ENCODE data around the gene SLAMF1. TPM values are rescaled to one million over a fixed set of nuclear protein-coding genes. Genes with fewer than 3 reads are reported as not detected.

The SLAMF1 gene
- total and polyA plus RNA-seq, 2 experiments from 2014 or later, result not detected

- no peak overlapping the region for H3K4me3 Mint-ChIP-seq
- no peaks in the 10 kb centered on the region for H3K36me3 Mint-ChIP-seq (ENCODE audit: low read depth)
- H3K4me1 ChIP-seq (ENCODE audit: insufficient read depth), result no peaks in the 10 kb centered on the region
- no peaks in the 10 kb centered on the region; the same call in 2 of the 3 replicates for H3K9me3 Mint-ChIP-seq
- peaks cover 11% of the 10 kb centered on the region; the same call in 2 of the 3 replicates for H3K4me1 Mint-ChIP-seq
- DNase-seq (ENCODE audit: low spot score) (no peak), ATAC-seq (no peak)
- no peaks in the 10 kb centered on the region for H3K27me3 Mint-ChIP-seq (ENCODE audit: insufficient read depth, low read depth, poor library complexity)
- H3K27ac ChIP-seq (ENCODE audit: low read depth), result no peak overlapping the region
- no peak for TF ChIP-seq EZH2 (IDR thresholded peaks at IDR 0.05; ENCODE audit: low read depth, unreplicated experiment)
- no peak for TF ChIP-seq STAT1 (IDR thresholded peaks at IDR 0.05; ENCODE audit: unreplicated experiment)
- no peak for TF ChIP-seq ZNF462 (CRISPR knock-in tag; IDR thresholded peaks at IDR 0.05)
- no peak for TF ChIP-seq ZNF114 (CRISPR knock-in tag; IDR thresholded peaks at IDR 0.05)
- TF ChIP-seq, protein P1, sequence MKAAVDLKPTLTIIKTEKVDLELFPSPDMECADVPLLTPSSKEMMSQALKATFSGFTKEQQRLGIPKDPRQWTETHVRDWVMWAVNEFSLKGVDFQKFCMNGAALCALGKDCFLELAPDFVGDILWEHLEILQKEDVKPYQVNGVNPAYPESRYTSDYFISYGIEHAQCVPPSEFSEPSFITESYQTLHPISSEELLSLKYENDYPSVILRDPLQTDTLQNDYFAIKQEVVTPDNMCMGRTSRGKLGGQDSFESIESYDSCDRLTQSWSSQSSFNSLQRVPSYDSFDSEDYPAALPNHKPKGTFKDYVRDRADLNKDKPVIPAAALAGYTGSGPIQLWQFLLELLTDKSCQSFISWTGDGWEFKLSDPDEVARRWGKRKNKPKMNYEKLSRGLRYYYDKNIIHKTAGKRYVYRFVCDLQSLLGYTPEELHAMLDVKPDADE (IDR thresholded peaks at IDR 0.05), result no peak
- TF ChIP-seq JUNB (IDR thresholded peaks at IDR 0.05; ENCODE audit: unreplicated experiment), result no peak
- TF ChIP-seq NANOG (IDR thresholded peaks at IDR 0.05; ENCODE audit: borderline replicate concordance), result no peak
- TF ChIP-seq CREB1 (CRISPR knock-in tag; IDR thresholded peaks at IDR 0.05; ENCODE audit: low read depth), result no peak
- TF ChIP-seq EZH2phosphoT487 (IDR thresholded peaks at IDR 0.05; ENCODE audit: unreplicated experiment), result no peak
- no peak for TF ChIP-seq REST (IDR thresholded peaks at IDR 0.05; ENCODE audit: unreplicated experiment)
- no peak for TF ChIP-seq POLR2AphosphoS5 (IDR thresholded peaks at IDR 0.05; ENCODE audit: low read depth)
- TF ChIP-seq, protein P2, sequence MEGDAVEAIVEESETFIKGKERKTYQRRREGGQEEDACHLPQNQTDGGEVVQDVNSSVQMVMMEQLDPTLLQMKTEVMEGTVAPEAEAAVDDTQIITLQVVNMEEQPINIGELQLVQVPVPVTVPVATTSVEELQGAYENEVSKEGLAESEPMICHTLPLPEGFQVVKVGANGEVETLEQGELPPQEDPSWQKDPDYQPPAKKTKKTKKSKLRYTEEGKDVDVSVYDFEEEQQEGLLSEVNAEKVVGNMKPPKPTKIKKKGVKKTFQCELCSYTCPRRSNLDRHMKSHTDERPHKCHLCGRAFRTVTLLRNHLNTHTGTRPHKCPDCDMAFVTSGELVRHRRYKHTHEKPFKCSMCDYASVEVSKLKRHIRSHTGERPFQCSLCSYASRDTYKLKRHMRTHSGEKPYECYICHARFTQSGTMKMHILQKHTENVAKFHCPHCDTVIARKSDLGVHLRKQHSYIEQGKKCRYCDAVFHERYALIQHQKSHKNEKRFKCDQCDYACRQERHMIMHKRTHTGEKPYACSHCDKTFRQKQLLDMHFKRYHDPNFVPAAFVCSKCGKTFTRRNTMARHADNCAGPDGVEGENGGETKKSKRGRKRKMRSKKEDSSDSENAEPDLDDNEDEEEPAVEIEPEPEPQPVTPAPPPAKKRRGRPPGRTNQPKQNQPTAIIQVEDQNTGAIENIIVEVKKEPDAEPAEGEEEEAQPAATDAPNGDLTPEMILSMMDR (conservative IDR thresholded peaks at IDR 0.05; ENCODE audit: low read depth in 2 of 2), result no peak
- no peak for TF ChIP-seq ZNF331 (CRISPR knock-in tag; IDR thresholded peaks at IDR 0.05; ENCODE audit: low read depth)
- no peak overlapping the region for H3K4me2 ChIP-seq
- H3K9me2 ChIP-seq (ENCODE audit: insufficient read depth), result peaks cover 2% of the 10 kb centered on the region; the same call in 1 of the 2 replicates
- H3K4me3 ChIP-seq, result no peak overlapping the region
- no peaks in the 10 kb centered on the region for H3K79me2 ChIP-seq (replicated peaks; ENCODE audit: insufficient read depth)
- no peak overlapping the region for H3K27ac Mint-ChIP-seq
- no peaks in the 10 kb centered on the region for H3K27me3 ChIP-seq (ENCODE audit: insufficient read depth)
- H3K36me3 ChIP-seq (ENCODE audit: insufficient read depth), result no peaks in the 10 kb centered on the region
- no peaks in the 10 kb centered on the region for H3F3A ChIP-seq (replicated peaks; ENCODE audit: low read depth)
- no peaks in the 10 kb centered on the region for H4K20me1 ChIP-seq (replicated peaks; ENCODE audit: insufficient read depth)
- H2AFZ ChIP-seq, result peak overlapping the region; percentile 80; the same call in 1 of the 2 replicates
These were observed 37.9 kb downstream of the SLAMF1 start for GRCh38 chr1:160608941-160609340.

All from GM23338 (cell line).